ENCODE data around the gene CEP95. TPM values are rescaled to one million over a fixed set of nuclear protein-coding genes. Genes with fewer than 3 reads are reported as not detected.

The CEP95 gene
- total RNA-seq, 1 donor from 2014 or later = 42.3 TPM

- Histone ChIP-seq H3K36me3 (ENCODE audit: control insufficient read depth in 3 of 3, insufficient read depth in 3 of 3, low read length in 3 of 3) (peaks cover 34 to 47% (median 37%) of the 10 kb centered on the region in 3 donors), H3K4me1 (ENCODE audit: control insufficient read depth in 3 of 3, insufficient read depth in 3 of 3, low read length in 3 of 3) (peaks cover 31 to 40% (median 38%) of the 10 kb centered on the region in 3 donors)
Observed at GRCh38 chr17:64507413-64507782, 621 bp downstream of the CEP95 start.

GRCh38 chr17:64508683-64509082 lies 1.9 kb downstream of the CEP95 start:
- H3K4me3 ChIP-seq (ENCODE audit: low read length in 3 of 3) = peak overlapping the region in 1 of 3 donors; percentile 91
- no peaks in the 10 kb centered on the region for H3K9me3 ChIP-seq (ENCODE audit: control insufficient read depth in 3 of 3, low read length in 3 of 3)
- H3K4me1 ChIP-seq (ENCODE audit: control insufficient read depth in 3 of 3, insufficient read depth in 3 of 3, low read length in 3 of 3) = peaks cover 25 to 32% (median 26%) of the 10 kb centered on the region in 3 donors
- no peaks in the 10 kb centered on the region for H3K27me3 ChIP-seq (ENCODE audit: control insufficient read depth in 3 of 3, insufficient read depth in 3 of 3, low read length in 3 of 3)
- H3K27ac ChIP-seq (ENCODE audit: low read depth, low read length) = no peak overlapping the region
- H3K36me3 ChIP-seq (ENCODE audit: control insufficient read depth in 3 of 3, insufficient read depth in 3 of 3, low read length in 3 of 3) = peaks cover 21 to 39% (median 34%) of the 10 kb centered on the region in 3 donors
- H3K9ac ChIP-seq (ENCODE audit: low read depth in 1 of 3, low read length in 3 of 3) = peak overlapping the region in 1 of 3 donors; percentile 12

More at GRCh38 chr17:64507413-64507782, 621 bp downstream of the CEP95 start:
- Histone ChIP-seq H3K9ac (ENCODE audit: low read depth in 1 of 3, low read length in 3 of 3) (peak overlapping the region; percentile 100), H3K27me3 (ENCODE audit: control insufficient read depth in 3 of 3, insufficient read depth in 3 of 3, low read length in 3 of 3) (no peaks in the 10 kb centered on the region), H3K4me3 (ENCODE audit: low read length in 3 of 3) (peak overlapping the region; percentile 91 to 98 (median 93)), H3K9me3 (ENCODE audit: control insufficient read depth in 3 of 3, low read length in 3 of 3) (no peaks in the 10 kb centered on the region), H3K27ac (ENCODE audit: low read depth, low read length) (peak overlapping the region; percentile 100)

DNA sequence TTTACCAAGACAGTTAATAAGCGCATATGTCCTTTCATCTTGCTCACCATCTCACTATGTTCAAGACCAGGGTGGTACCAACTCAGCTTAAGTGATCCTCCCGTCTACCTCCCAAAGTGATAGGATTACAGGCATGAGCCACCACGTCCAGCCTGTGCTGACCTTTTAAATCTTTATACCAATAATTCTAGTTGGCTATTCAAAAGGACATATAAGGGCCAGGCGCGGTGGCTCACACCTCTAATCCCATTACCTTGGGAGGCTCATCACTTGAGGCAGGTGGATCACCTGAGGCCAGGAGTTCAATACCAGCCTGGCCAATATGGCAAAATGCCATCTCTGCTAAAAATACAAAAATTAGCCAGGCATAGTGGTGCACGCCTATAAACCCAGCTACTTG lies 2.4 kb downstream of the CEP95 start:
- Histone ChIP-seq H3K27me3 (ENCODE audit: control insufficient read depth in 3 of 3, insufficient read depth in 3 of 3, low read length in 3 of 3) (no peaks in the 10 kb centered on the region), H3K36me3 (ENCODE audit: control insufficient read depth in 3 of 3, insufficient read depth in 3 of 3, low read length in 3 of 3) (peaks cover 16 to 34% (median 34%) of the 10 kb centered on the region in 3 donors), H3K4me1 (ENCODE audit: control insufficient read depth in 3 of 3, insufficient read depth in 3 of 3, low read length in 3 of 3) (peaks cover 20 to 27% (median 22%) of the 10 kb centered on the region in 3 donors), H3K9me3 (ENCODE audit: control insufficient read depth in 3 of 3, low read length in 3 of 3) (no peaks in the 10 kb centered on the region), H3K27ac (ENCODE audit: low read depth, low read length) (no peak overlapping the region), H3K4me3 (ENCODE audit: low read length in 3 of 3) (peak overlapping the region in 1 of 3 donors; percentile 18), H3K9ac (ENCODE audit: low read depth in 1 of 3, low read length in 3 of 3) (peak overlapping the region in 1 of 3 donors; percentile 12)

GRCh38 chr17:64515419-64515818 lies 8.6 kb downstream of the CEP95 start:
- H3K4me3 ChIP-seq (ENCODE audit: low read length in 3 of 3) = no peak overlapping the region
- no peaks in the 10 kb centered on the region for H3K4me1 ChIP-seq (ENCODE audit: control insufficient read depth in 3 of 3, insufficient read depth in 3 of 3, low read length in 3 of 3)
- H3K36me3 ChIP-seq (ENCODE audit: control insufficient read depth in 3 of 3, insufficient read depth in 3 of 3, low read length in 3 of 3) = peaks cover 20 to 66% (median 63%) of the 10 kb centered on the region in 3 donors
- H3K9me3 ChIP-seq (ENCODE audit: control insufficient read depth in 3 of 3, low read length in 3 of 3) = no peaks in the 10 kb centered on the region
- no peak overlapping the region for H3K27ac ChIP-seq (ENCODE audit: low read depth, low read length)
- H3K9ac ChIP-seq (ENCODE audit: low read depth in 1 of 3, low read length in 3 of 3) = no peak overlapping the region
- no peaks in the 10 kb centered on the region for H3K27me3 ChIP-seq (ENCODE audit: control insufficient read depth in 3 of 3, insufficient read depth in 3 of 3, low read length in 3 of 3)

GRCh38 chr17:64515829-64516228 lies 9.1 kb downstream of the CEP95 start:
- no peak overlapping the region for H3K27ac ChIP-seq (ENCODE audit: low read depth, low read length)
- H3K4me3 ChIP-seq (ENCODE audit: low read length in 3 of 3) = no peak overlapping the region
- H3K9me3 ChIP-seq (ENCODE audit: control insufficient read depth in 3 of 3, low read length in 3 of 3) = no peaks in the 10 kb centered on the region
- H3K36me3 ChIP-seq (ENCODE audit: control insufficient read depth in 3 of 3, insufficient read depth in 3 of 3, low read length in 3 of 3) = peaks cover 18 to 66% (median 60%) of the 10 kb centered on the region in 3 donors
- H3K27me3 ChIP-seq (ENCODE audit: control insufficient read depth in 3 of 3, insufficient read depth in 3 of 3, low read length in 3 of 3) = no peaks in the 10 kb centered on the region
- no peaks in the 10 kb centered on the region for H3K4me1 ChIP-seq (ENCODE audit: control insufficient read depth in 3 of 3, insufficient read depth in 3 of 3, low read length in 3 of 3)
- H3K9ac ChIP-seq (ENCODE audit: low read depth in 1 of 3, low read length in 3 of 3) = no peak overlapping the region

DNA sequence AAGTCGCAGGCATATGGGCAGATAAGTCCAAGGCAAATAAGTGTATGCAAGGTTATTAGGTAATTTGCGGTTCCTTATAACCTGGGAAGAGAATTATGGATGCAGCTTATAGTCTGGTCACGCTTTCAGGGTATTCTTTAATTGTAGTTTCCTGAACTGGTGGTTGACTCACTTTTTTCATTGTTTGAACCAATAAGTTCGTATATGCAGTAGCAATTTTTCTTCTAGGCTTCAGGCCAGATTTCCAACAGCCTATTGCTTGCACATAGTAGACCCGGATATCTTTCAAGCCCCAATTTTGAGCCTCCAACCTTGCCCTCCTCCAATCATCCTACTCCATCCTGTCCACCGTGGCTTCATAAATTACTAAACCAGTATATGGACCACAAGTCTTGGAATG lies 12.8 kb downstream of the CEP95 start:
- Histone ChIP-seq H3K9ac (ENCODE audit: low read depth in 1 of 3, low read length in 3 of 3) (no peak overlapping the region), H3K36me3 (ENCODE audit: control insufficient read depth in 3 of 3, insufficient read depth in 3 of 3, low read length in 3 of 3) (peaks cover 22 to 60% (median 55%) of the 10 kb centered on the region in 3 donors)

GRCh38 chr17:64520359-64520758 lies 13.6 kb downstream of the CEP95 start:
- no peak overlapping the region for H3K9ac ChIP-seq (ENCODE audit: low read depth in 1 of 3, low read length in 3 of 3)
- H3K27me3 ChIP-seq (ENCODE audit: control insufficient read depth in 3 of 3, insufficient read depth in 3 of 3, low read length in 3 of 3) = no peaks in the 10 kb centered on the region
- H3K4me3 ChIP-seq (ENCODE audit: low read length in 3 of 3) = no peak overlapping the region
- no peak overlapping the region for H3K27ac ChIP-seq (ENCODE audit: low read depth, low read length)
- H3K4me1 ChIP-seq (ENCODE audit: control insufficient read depth in 3 of 3, insufficient read depth in 3 of 3, low read length in 3 of 3) = no peaks in the 10 kb centered on the region
- no peaks in the 10 kb centered on the region for H3K9me3 ChIP-seq (ENCODE audit: control insufficient read depth in 3 of 3, low read length in 3 of 3)
- peaks cover 24 to 55% (median 54%) of the 10 kb centered on the region in 3 donors for H3K36me3 ChIP-seq (ENCODE audit: control insufficient read depth in 3 of 3, insufficient read depth in 3 of 3, low read length in 3 of 3)

More for the DNA sequence above, 12.8 kb downstream of the CEP95 start:
- Histone ChIP-seq H3K9me3 (ENCODE audit: control insufficient read depth in 3 of 3, low read length in 3 of 3) (no peaks in the 10 kb centered on the region), H3K4me3 (ENCODE audit: low read length in 3 of 3) (no peak overlapping the region), H3K27ac (ENCODE audit: low read depth, low read length) (no peak overlapping the region), H3K4me1 (ENCODE audit: control insufficient read depth in 3 of 3, insufficient read depth in 3 of 3, low read length in 3 of 3) (no peaks in the 10 kb centered on the region), H3K27me3 (ENCODE audit: control insufficient read depth in 3 of 3, insufficient read depth in 3 of 3, low read length in 3 of 3) (no peaks in the 10 kb centered on the region)

DNA sequence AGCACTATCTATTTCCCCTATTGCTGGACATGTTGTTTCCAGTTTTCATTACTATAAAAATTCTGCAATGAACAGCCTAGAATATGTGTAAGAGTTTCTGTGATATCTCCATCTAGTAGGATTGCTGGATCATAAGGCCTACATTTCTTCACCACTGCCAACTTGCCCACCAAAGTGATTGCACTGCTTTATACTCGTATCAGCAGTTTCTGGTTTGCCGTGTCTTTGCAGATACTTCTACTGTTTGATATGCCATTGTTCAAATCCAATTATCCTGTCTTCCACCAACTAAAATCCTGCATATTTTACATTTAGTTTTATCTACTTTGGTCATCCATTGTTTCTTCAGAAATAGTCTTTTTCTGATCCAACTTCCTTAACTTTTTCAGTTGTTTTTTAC lies 21.1 kb downstream of the CEP95 start:
- Histone ChIP-seq H3K4me3 (ENCODE audit: low read length in 3 of 3) (no peak overlapping the region), H3K4me1 (ENCODE audit: control insufficient read depth in 3 of 3, insufficient read depth in 3 of 3, low read length in 3 of 3) (no peaks in the 10 kb centered on the region), H3K36me3 (ENCODE audit: control insufficient read depth in 3 of 3, insufficient read depth in 3 of 3, low read length in 3 of 3) (peaks cover 51 to 77% (median 75%) of the 10 kb centered on the region in 3 donors), H3K27ac (ENCODE audit: low read depth, low read length) (no peak overlapping the region), H3K9me3 (ENCODE audit: control insufficient read depth in 3 of 3, low read length in 3 of 3) (no peaks in the 10 kb centered on the region), H3K27me3 (ENCODE audit: control insufficient read depth in 3 of 3, insufficient read depth in 3 of 3, low read length in 3 of 3) (no peaks in the 10 kb centered on the region), H3K9ac (ENCODE audit: low read depth in 1 of 3, low read length in 3 of 3) (no peak overlapping the region)

DNA sequence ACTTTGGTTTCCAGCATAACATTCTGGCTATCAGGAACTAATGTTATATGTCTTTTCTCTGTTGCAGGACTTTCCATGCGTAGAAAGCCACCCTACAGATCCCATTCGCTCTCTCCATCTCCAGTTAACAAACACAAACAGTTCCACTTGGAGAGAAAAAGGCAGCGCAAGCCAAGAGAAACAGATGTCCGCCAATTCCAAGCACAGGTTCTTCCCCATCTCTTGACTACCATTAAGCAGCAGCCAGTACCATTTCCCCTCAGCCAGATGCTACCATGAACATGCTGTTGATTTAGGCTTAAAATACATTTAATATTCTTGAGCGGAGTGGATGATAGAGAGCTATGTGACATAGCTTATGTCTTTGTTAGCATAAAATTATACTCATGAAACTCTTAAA lies 22.4 kb downstream of the CEP95 start:
- Histone ChIP-seq H3K36me3 (ENCODE audit: control insufficient read depth in 3 of 3, insufficient read depth in 3 of 3, low read length in 3 of 3) (peaks cover 58 to 82% (median 80%) of the 10 kb centered on the region in 3 donors), H3K9me3 (ENCODE audit: control insufficient read depth in 3 of 3, low read length in 3 of 3) (no peaks in the 10 kb centered on the region), H3K4me1 (ENCODE audit: control insufficient read depth in 3 of 3, insufficient read depth in 3 of 3, low read length in 3 of 3) (no peaks in the 10 kb centered on the region), H3K27ac (ENCODE audit: low read depth, low read length) (no peak overlapping the region), H3K4me3 (ENCODE audit: low read length in 3 of 3) (no peak overlapping the region), H3K27me3 (ENCODE audit: control insufficient read depth in 3 of 3, insufficient read depth in 3 of 3, low read length in 3 of 3) (no peaks in the 10 kb centered on the region), H3K9ac (ENCODE audit: low read depth in 1 of 3, low read length in 3 of 3) (no peak overlapping the region)

GRCh38 chr17:64531955-64532371 lies 25.2 kb downstream of the CEP95 start:
- Histone ChIP-seq H3K4me3 (ENCODE audit: low read length in 3 of 3) (no peak overlapping the region), H3K4me1 (ENCODE audit: control insufficient read depth in 3 of 3, insufficient read depth in 3 of 3, low read length in 3 of 3) (no peaks in the 10 kb centered on the region), H3K27ac (ENCODE audit: low read depth, low read length) (no peak overlapping the region), H3K36me3 (ENCODE audit: control insufficient read depth in 3 of 3, insufficient read depth in 3 of 3, low read length in 3 of 3) (peaks cover 65 to 91% (median 83%) of the 10 kb centered on the region in 3 donors), H3K9me3 (ENCODE audit: control insufficient read depth in 3 of 3, low read length in 3 of 3) (no peaks in the 10 kb centered on the region), H3K27me3 (ENCODE audit: control insufficient read depth in 3 of 3, insufficient read depth in 3 of 3, low read length in 3 of 3) (no peaks in the 10 kb centered on the region), H3K9ac (ENCODE audit: low read depth in 1 of 3, low read length in 3 of 3) (no peak overlapping the region)
